PC-3 (cell line): Measurements from ENCODE around the gene PLA2G12A.

Source experiments
- EZH2 ChIP-seq: fragments of 300-600 bp; sonication (generic); IDR thresholded peaks from one replicate; pipeline ENCODE4 v1.6.1; 2017; ENCODE audit warnings: antibody characterized with exemption, mild to moderate bottlenecking, low read length; ENCODE audit not compliant: unreplicated experiment
- TF ChIP-seq, protein P1 (sequence below): fragments of 300-600 bp; sonication (generic); conservative IDR thresholded peaks from 2 replicates; pipeline ENCODE4 v1.5.1; 2017; ENCODE audit warnings: antibody characterized with exemption, low read depth, mild to moderate bottlenecking, low read length

DNA sequence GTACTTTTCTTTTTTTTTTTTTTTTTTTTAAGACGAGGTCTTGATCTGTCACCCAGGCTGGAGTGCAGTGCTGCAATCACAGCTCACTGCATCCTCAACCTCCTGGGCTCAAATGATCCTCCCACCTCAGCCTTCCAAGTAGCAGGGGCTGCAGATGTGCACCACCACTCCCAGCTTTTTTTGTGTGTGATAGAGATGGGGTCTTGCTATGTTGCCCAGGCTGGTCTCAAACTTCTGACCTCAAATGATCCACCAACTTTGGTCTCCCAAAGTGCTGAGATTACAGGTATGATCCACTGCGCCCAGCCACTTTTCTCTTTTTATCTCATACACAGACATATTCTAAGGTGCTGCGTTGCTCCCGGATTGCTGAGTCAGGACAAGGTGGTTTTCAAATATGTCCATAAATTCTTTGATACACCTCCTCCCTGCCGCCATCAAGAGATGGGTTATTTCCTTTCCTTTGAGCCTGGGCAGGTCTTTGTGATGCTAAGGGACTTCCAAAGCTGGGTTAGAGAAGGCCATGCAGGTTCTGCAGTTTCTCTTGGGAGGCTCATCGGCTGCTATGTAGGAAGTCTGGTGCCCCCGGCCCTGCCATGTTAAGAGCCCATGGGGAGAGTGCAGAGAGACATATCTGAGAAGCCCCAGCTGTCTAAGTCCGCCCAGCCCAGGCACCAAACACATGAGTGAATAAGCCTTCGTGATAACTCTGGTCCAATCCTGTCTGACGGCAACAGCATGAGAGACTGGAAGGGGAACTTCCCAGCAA lies 8.4 kb upstream of the PLA2G12A start:
- no peak for TF ChIP-seq EZH2
- TF ChIP-seq, protein P1, sequence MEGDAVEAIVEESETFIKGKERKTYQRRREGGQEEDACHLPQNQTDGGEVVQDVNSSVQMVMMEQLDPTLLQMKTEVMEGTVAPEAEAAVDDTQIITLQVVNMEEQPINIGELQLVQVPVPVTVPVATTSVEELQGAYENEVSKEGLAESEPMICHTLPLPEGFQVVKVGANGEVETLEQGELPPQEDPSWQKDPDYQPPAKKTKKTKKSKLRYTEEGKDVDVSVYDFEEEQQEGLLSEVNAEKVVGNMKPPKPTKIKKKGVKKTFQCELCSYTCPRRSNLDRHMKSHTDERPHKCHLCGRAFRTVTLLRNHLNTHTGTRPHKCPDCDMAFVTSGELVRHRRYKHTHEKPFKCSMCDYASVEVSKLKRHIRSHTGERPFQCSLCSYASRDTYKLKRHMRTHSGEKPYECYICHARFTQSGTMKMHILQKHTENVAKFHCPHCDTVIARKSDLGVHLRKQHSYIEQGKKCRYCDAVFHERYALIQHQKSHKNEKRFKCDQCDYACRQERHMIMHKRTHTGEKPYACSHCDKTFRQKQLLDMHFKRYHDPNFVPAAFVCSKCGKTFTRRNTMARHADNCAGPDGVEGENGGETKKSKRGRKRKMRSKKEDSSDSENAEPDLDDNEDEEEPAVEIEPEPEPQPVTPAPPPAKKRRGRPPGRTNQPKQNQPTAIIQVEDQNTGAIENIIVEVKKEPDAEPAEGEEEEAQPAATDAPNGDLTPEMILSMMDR: no peak
